Activated gamma-delta T cell treated with Interleukin-2 at 50 U/mL for 16 hours (primary cell): ENCODE results near the gene GPR34.
"Not testable (repeated sequence)": the region's sequence is repeated elsewhere in the genome, so short reads cannot be mapped to it uniquely, and the experiment has no call there.

ENCODE experiments used
- DNase-seq: peaks from one replicate; pipeline ENCODE4 v3.0.0-alpha.2; 2020

The GPR34 gene, protein sequence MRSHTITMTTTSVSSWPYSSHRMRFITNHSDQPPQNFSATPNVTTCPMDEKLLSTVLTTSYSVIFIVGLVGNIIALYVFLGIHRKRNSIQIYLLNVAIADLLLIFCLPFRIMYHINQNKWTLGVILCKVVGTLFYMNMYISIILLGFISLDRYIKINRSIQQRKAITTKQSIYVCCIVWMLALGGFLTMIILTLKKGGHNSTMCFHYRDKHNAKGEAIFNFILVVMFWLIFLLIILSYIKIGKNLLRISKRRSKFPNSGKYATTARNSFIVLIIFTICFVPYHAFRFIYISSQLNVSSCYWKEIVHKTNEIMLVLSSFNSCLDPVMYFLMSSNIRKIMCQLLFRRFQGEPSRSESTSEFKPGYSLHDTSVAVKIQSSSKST

DNA sequence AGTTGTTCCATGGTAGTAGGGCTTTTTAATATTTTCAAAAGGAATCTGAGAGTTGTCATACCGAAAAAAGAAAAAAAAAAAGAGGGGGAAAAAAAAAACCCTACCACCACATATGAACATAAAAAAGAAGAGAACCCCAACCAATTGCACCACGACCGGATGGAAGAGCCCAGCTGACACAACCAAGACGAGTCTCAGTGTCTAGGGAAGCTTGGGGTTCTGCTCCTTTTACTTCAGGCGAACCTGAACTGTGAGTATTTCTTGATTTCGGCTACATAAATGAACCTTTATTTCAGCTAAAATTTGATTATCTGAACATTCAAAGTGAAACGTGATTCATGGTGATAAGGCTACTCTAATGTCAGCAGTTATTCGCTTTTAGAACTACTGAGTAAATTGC, at the start of gene GPR34:
Gene GPR34 (plus strand): TSS at position 139 of the 400 bp plus-strand sequence. CDS start 6,661 bp downstream, outside the sequence.
- DNase-seq = no peak

DNA sequence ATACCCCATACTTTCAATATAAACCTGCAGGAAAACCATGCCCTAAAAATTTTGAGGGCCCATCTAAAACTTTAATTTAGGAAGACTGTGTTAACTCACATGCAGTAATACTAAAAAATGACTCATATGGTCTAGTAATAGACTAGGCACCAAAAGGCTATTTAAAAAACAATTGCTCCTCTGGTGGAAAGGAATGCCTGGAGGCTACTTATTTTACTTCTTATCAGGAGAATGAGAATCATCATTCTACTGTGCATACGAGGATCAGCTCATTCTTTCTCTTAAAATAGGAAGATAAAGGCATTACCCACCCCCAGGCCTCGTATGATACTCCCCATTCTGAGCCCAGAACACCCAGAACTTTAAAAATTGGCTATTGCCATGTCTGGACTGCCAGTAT, 42.6 kb upstream of the GPR34 start:
- not testable (repeated sequence) for DNase-seq

DNA sequence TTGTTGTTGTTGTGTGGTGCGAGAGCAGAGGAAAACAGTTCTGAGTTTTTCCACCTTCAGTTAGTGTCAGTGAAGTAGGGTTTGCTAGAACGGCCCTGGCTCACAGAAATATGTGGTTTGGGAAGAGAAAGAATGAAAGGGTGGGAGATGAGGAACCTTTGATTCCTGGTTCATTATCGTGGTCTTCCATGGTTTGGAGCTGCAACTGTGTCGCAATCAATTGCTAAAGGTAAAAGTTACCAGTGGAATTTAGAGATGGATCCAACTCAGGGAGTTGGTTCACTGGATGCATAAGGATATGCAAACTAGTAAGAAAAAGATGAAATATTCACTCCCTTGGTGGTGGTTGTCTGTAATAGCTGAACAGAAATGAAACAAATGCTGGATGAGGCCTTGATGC, 35.6 kb upstream of the GPR34 start:
- no peak for DNase-seq

DNA sequence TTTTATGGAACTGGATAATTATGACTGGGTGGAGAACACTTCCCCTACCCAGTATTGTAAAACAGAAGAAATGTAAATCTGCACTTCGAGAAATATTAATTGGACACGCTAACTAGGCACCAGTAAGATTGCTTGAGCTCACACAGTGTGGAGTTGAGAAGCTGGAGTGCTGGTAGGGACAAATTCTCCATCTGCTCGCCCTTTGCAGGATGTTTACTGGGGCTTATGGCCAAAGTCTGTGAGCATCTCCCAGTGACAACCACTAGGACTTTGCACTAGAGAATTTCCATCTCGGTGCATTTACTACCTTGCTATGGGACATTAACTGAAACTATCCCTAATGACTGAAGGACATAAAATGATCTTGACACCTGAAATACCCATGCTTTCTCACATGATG, 33.7 kb upstream of the GPR34 start:
- no peak for DNase-seq

- no peak for DNase-seq
Measured at GRCh38 chrX:41655631-41656030, 33.1 kb upstream of the GPR34 start.

- no peak for DNase-seq
Measured at GRCh38 chrX:41661366-41662095, 27.2 kb upstream of the GPR34 start.

GRCh38 chrX:41664375-41664901, 24.3 kb upstream of the GPR34 start:
- DNase-seq = no peak

GRCh38 chrX:41664908-41665307, 23.9 kb upstream of the GPR34 start:
- DNase-seq = no peak

DNA sequence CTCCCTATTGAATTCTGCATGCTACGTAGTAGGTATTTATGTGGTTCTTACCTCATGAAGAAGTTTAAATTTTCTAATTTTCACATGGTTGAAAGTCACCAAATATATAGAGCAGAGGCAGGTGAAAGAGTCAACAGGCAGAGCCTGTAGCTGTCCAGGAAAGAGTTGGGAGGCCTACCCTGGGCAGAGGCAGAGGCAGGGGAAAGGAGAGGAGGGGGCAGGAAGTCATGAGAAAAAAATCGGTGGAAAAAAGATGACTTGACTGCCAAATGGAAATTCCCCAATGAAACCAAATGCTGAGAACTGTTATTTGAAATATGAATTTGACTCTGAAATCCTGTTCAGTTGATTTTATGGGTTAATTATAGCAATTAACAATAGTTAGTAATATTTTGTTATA, 23.1 kb upstream of the GPR34 start:
- DNase-seq = no peak

- DNase-seq = no peak
Measured at GRCh38 chrX:41666251-41666650, 22.5 kb upstream of the GPR34 start.

GRCh38 chrX:41667631-41668030, 21.1 kb upstream of the GPR34 start:
- no peak for DNase-seq

- no peak for DNase-seq
Measured at GRCh38 chrX:41670112-41670511, 18.7 kb upstream of the GPR34 start.

- no peak for DNase-seq
Measured at GRCh38 chrX:41671082-41671481, 17.7 kb upstream of the GPR34 start.

- no peak for DNase-seq
Measured at GRCh38 chrX:41672643-41673042, 16.1 kb upstream of the GPR34 start.

GRCh38 chrX:41676361-41676760, 12.4 kb upstream of the GPR34 start:
- DNase-seq = not testable (repeated sequence)

GRCh38 chrX:41677183-41678060, 11.4 kb upstream of the GPR34 start:
- DNase-seq = no peak

DNA sequence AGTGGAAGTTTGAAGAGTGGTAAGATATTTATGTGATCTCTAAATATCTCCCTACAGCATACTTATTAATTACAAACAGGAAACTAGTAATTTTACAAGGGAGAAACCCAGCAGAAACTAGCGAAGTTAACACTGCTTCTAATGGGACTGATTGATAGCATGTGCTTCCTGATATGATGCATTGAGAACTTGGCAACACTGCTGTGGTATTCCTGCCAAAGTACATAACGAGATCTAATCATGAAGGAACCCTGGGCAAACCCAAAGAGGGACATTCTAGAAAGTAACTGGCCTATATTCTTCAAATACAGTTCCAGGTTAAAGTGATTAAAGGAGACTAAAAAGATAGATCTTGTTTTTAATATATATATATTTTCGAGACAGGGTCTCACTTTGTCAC, 4.6 kb upstream of the GPR34 start:
- DNase-seq = no peak

DNA sequence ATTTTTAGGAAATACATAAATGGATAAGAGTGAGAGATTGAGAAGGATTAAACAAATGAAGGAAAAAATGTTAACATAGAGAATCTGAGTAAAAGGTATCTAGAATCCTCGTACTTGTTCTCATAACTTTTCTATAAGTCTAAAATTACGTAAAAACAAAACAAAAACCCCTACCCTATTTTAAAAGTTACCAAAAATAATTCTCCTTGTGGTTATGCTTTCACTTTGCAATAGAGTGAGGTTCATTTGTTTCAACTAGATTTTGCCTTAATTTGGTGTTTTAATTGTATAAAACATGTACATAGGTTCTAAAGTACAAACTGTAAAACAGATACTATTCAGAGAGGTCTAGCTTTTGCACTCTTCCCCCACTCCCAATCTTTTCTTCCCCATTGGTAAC, 3.8 kb upstream of the GPR34 start:
- DNase-seq = no peak

DNA sequence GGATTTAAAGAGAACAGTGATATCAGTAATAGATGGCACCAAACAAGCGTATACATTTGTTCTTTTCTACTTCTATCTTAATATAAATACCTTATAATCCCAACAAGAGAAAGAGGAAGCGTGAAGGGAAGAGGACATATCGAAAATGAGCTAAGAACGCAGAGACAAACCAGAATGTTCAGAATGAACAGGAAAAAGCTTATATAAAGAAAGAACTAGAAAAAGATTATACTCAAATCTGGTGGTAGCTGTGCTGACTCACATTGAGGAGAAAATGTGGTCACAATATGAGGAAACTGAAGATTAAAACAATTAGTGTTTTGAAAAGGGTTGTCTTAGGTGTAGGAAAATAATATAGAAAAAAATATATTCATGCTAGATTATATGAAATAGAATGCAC, 2.0 kb upstream of the GPR34 start:
- DNase-seq = no peak

GRCh38 chrX:41688156-41688555, 617 bp upstream of the GPR34 start:
- DNase-seq = no peak

- DNase-seq = no peak
Measured at GRCh38 chrX:41689711-41690110, 938 bp downstream of the GPR34 start.

- no peak for DNase-seq
Measured at GRCh38 chrX:41692162-41692749, 3.5 kb downstream of the GPR34 start.

DNA sequence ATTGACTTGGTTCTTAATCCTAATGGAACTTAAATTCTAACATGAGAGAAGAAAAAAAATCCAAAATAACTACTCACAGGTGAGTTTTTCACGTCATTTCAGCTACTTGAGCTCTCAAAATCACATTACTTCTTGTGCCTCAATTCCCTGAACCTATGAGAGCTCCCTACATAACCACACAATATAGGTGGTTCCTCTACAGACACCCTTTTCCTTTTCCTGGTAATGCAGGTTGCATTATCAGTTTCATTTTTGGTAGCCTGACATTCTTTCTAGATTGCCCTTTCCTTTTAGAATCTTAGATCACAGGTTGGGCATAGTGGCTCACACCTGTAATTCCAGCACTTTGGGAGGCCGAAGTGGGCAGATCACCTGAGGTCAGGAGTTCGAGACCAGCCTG, 4.3 kb downstream of the GPR34 start:
- DNase-seq = no peak
